ENCODE measurements around the gene CDHR1. TPM values are rescaled to one million over a fixed set of nuclear protein-coding genes. Genes with fewer than 3 reads are reported as not detected.

Gene CDHR1
- total RNA-seq, 1 donor from 2014 or later = 0.96 TPM

- TF ChIP-seq CTCF (IDR thresholded peaks at IDR 0.05; ENCODE audit: unreplicated experiment) = no peak
- H3K27ac Mint-ChIP-seq = no peak overlapping the region
- H3K4me3 Mint-ChIP-seq (ENCODE audit: low read depth) = no peak overlapping the region
- H3K4me1 Mint-ChIP-seq (ENCODE audit: low read depth) = no peaks in the 10 kb centered on the region
- peaks cover 58% of the 10 kb centered on the region for H3K27me3 Mint-ChIP-seq
- no peak for DNase-seq (ENCODE audit: low spot score, unreplicated experiment)
- H3K9me3 Mint-ChIP-seq (ENCODE audit: low read depth) = no peaks in the 10 kb centered on the region
- H3K36me3 Mint-ChIP-seq (ENCODE audit: insufficient read depth) = no peaks in the 10 kb centered on the region
Measured at GRCh38 chr10:84191106-84191505, 3.2 kb upstream of the CDHR1 start.

GRCh38 chr10:84193327-84193726 is 1.0 kb upstream of the CDHR1 start:
- TF ChIP-seq CTCF (IDR thresholded peaks at IDR 0.05; ENCODE audit: unreplicated experiment) = no peak
- H3K9me3 Mint-ChIP-seq (ENCODE audit: low read depth) = no peaks in the 10 kb centered on the region
- DNase-seq (ENCODE audit: low spot score, unreplicated experiment) = no peak
- H3K4me1 Mint-ChIP-seq (ENCODE audit: low read depth) = no peaks in the 10 kb centered on the region
- H3K27ac Mint-ChIP-seq = no peak overlapping the region
- peaks cover 77% of the 10 kb centered on the region for H3K27me3 Mint-ChIP-seq
- H3K4me3 Mint-ChIP-seq (ENCODE audit: low read depth) = no peak overlapping the region
- no peaks in the 10 kb centered on the region for H3K36me3 Mint-ChIP-seq (ENCODE audit: insufficient read depth)

- Mint-ChIP-seq H3K36me3 (ENCODE audit: insufficient read depth) (no peaks in the 10 kb centered on the region), H3K4me3 (ENCODE audit: low read depth) (no peak overlapping the region), H3K27ac (no peak overlapping the region), H3K4me1 (ENCODE audit: low read depth) (no peaks in the 10 kb centered on the region), H3K27me3 (peaks cover 81% of the 10 kb centered on the region), H3K9me3 (ENCODE audit: low read depth) (no peaks in the 10 kb centered on the region)
- no peak for TF ChIP-seq CTCF (IDR thresholded peaks at IDR 0.05; ENCODE audit: unreplicated experiment)
- DNase-seq (ENCODE audit: low spot score, unreplicated experiment) = no peak
Measured at GRCh38 chr10:84193846-84194423, 402 bp upstream of the CDHR1 start.

- Mint-ChIP-seq H3K27ac (no peak overlapping the region), H3K36me3 (ENCODE audit: insufficient read depth) (no peaks in the 10 kb centered on the region), H3K9me3 (ENCODE audit: low read depth) (no peaks in the 10 kb centered on the region), H3K4me3 (ENCODE audit: low read depth) (peak overlapping the region; percentile 26), H3K27me3 (peaks cover 90% of the 10 kb centered on the region), H3K4me1 (ENCODE audit: low read depth) (no peaks in the 10 kb centered on the region)
- DNase-seq (ENCODE audit: low spot score, unreplicated experiment) = no peak
- no peak for TF ChIP-seq CTCF (IDR thresholded peaks at IDR 0.05; ENCODE audit: unreplicated experiment)
Measured at GRCh38 chr10:84195044-84195830, 900 bp downstream of the CDHR1 start.

- Mint-ChIP-seq H3K9me3 (ENCODE audit: low read depth) (no peaks in the 10 kb centered on the region), H3K4me1 (ENCODE audit: low read depth) (no peaks in the 10 kb centered on the region), H3K27me3 (peaks cover 86% of the 10 kb centered on the region), H3K4me3 (ENCODE audit: low read depth) (no peak overlapping the region), H3K36me3 (ENCODE audit: insufficient read depth) (no peaks in the 10 kb centered on the region), H3K27ac (no peak overlapping the region)
- DNase-seq (ENCODE audit: low spot score, unreplicated experiment) = no peak
- no peak for TF ChIP-seq CTCF (IDR thresholded peaks at IDR 0.05; ENCODE audit: unreplicated experiment)
Measured at GRCh38 chr10:84196083-84196482, 1.7 kb downstream of the CDHR1 start.

Data from progenitor cell of endocrine pancreas (in vitro differentiated cells).